Amniotic epithelial cell (primary cell): ENCODE results near the gene PRPSAP2.

Experiments
- DNase-seq: peaks from one replicate; pipeline ENCODE4 v3.0.0-alpha.2; 2010; ENCODE audit warnings: low read depth

PRPSAP2 gene

GRCh38 chr17:18962494-18962815 is 104.5 kb downstream of the PRPSAP2 start:
- DNase-seq: no peak

GRCh38 chr17:18963126-18964017 is 105.4 kb downstream of the PRPSAP2 start:
- no peak for DNase-seq

GRCh38 chr17:18964018-18964351 is 106.1 kb downstream of the PRPSAP2 start:
- DNase-seq: no peak

- DNase-seq: no peak
These were observed 106.6 kb downstream of the PRPSAP2 start for GRCh38 chr17:18964550-18964949.

- no peak for DNase-seq
These were observed 107.8 kb downstream of the PRPSAP2 start for GRCh38 chr17:18965530-18966236.

- DNase-seq: peak; percentile 41
These were observed 109.1 kb downstream of the PRPSAP2 start for GRCh38 chr17:18966831-18967624.

- no peak for DNase-seq
These were observed 110.0 kb downstream of the PRPSAP2 start for GRCh38 chr17:18967916-18968315.

- DNase-seq: no peak
These were observed 110.4 kb downstream of the PRPSAP2 start for GRCh38 chr17:18968345-18968744.

- DNase-seq: peak; percentile 24
These were observed 111.3 kb downstream of the PRPSAP2 start for GRCh38 chr17:18968945-18969887.

GRCh38 chr17:18970582-18971480 is 112.9 kb downstream of the PRPSAP2 start:
- no peak for DNase-seq

GRCh38 chr17:18971801-18972200 is 113.9 kb downstream of the PRPSAP2 start:
- no peak for DNase-seq

- DNase-seq: peak; percentile 38
These were observed 116.6 kb downstream of the PRPSAP2 start for GRCh38 chr17:18974407-18975149.

- no peak for DNase-seq
These were observed 117.7 kb downstream of the PRPSAP2 start for GRCh38 chr17:18975597-18975996.

- no peak for DNase-seq
These were observed 118.3 kb downstream of the PRPSAP2 start for GRCh38 chr17:18976201-18976600.

- DNase-seq: no peak
These were observed 119.1 kb downstream of the PRPSAP2 start for GRCh38 chr17:18977021-18977420.

- no peak for DNase-seq
These were observed 119.7 kb downstream of the PRPSAP2 start for GRCh38 chr17:18977646-18978045.

GRCh38 chr17:18978050-18978449 is 120.1 kb downstream of the PRPSAP2 start:
- no peak for DNase-seq

- DNase-seq: no peak
These were observed 120.7 kb downstream of the PRPSAP2 start for GRCh38 chr17:18978655-18979054.
